ENCODE measurements around the gene SCYL1.

SCYL1 gene

GRCh38 chr11:65558930-65559509 lies 34.1 kb downstream of the SCYL1 start:
- DNase-seq: no peak
- Histone ChIP-seq H3K9me3 (ENCODE audit: severe bottlenecking) (no peaks in the 10 kb centered on the region), H3K36me3 (no peaks in the 10 kb centered on the region), H3K27ac (peak overlapping the region; percentile 59; the same call in 1 of the 2 replicates), H3K27me3 (ENCODE audit: insufficient read depth, low read depth, severe bottlenecking) (no peaks in the 10 kb centered on the region), H3K4me3 (ENCODE audit: low read depth, low read length) (peak overlapping the region; percentile 57)
- TF ChIP-seq CTCF (IDR thresholded peaks at IDR 0.05; ENCODE audit: low read depth, low read length): no peak

GRCh38 chr11:65559535-65559934 lies 34.7 kb downstream of the SCYL1 start:
- Histone ChIP-seq H3K27ac (no peak overlapping the region), H3K27me3 (ENCODE audit: insufficient read depth, low read depth, severe bottlenecking) (no peaks in the 10 kb centered on the region)

GRCh38 chr11:65559951-65560537 lies 35.2 kb downstream of the SCYL1 start:
- Histone ChIP-seq H3K4me3 (ENCODE audit: low read depth, low read length) (no peak overlapping the region), H3K27ac (no peak overlapping the region)

More at GRCh38 chr11:65559535-65559934, 34.7 kb downstream of the SCYL1 start:
- no peak for DNase-seq
- Histone ChIP-seq H3K36me3 (no peaks in the 10 kb centered on the region), H3K9me3 (ENCODE audit: severe bottlenecking) (no peaks in the 10 kb centered on the region), H3K4me3 (ENCODE audit: low read depth, low read length) (no peak overlapping the region)
- no peak for TF ChIP-seq CTCF (IDR thresholded peaks at IDR 0.05; ENCODE audit: low read depth, low read length)

GRCh38 chr11:65560555-65561418 lies 35.9 kb downstream of the SCYL1 start:
- H3K27ac ChIP-seq: peak overlapping the region; percentile 20; the same call in 1 of the 2 replicates
- no peak for TF ChIP-seq CTCF (IDR thresholded peaks at IDR 0.05; ENCODE audit: low read depth, low read length)
- peak; percentile 74 for DNase-seq
- H3K4me3 ChIP-seq (ENCODE audit: low read depth, low read length): no peak overlapping the region
- H3K9me3 ChIP-seq (ENCODE audit: severe bottlenecking): no peaks in the 10 kb centered on the region
- no peaks in the 10 kb centered on the region for H3K27me3 ChIP-seq (ENCODE audit: insufficient read depth, low read depth, severe bottlenecking)
- H3K36me3 ChIP-seq: no peaks in the 10 kb centered on the region

More at GRCh38 chr11:65559951-65560537, 35.2 kb downstream of the SCYL1 start:
- Histone ChIP-seq H3K27me3 (ENCODE audit: insufficient read depth, low read depth, severe bottlenecking) (no peaks in the 10 kb centered on the region), H3K9me3 (ENCODE audit: severe bottlenecking) (no peaks in the 10 kb centered on the region), H3K36me3 (no peaks in the 10 kb centered on the region)
- no peak for DNase-seq
- TF ChIP-seq CTCF (IDR thresholded peaks at IDR 0.05; ENCODE audit: low read depth, low read length): no peak

- H3K4me3 ChIP-seq (ENCODE audit: low read depth, low read length): no peak overlapping the region
- no peak overlapping the region for H3K27ac ChIP-seq
- TF ChIP-seq CTCF (IDR thresholded peaks at IDR 0.05; ENCODE audit: low read depth, low read length): no peak
These were observed 37.1 kb downstream of the SCYL1 start for GRCh38 chr11:65562020-65562419.

More at GRCh38 chr11:65562020-65562419, 37.1 kb downstream of the SCYL1 start:
- no peaks in the 10 kb centered on the region for H3K9me3 ChIP-seq (ENCODE audit: severe bottlenecking)
- no peak for DNase-seq
- no peaks in the 10 kb centered on the region for H3K36me3 ChIP-seq
- H3K27me3 ChIP-seq (ENCODE audit: insufficient read depth, low read depth, severe bottlenecking): no peaks in the 10 kb centered on the region
